Heart right ventricle (tissue), 16 donors: ENCODE results near the gene PPP1R1C. TPM values are rescaled to one million over a fixed set of nuclear protein-coding genes. Genes with fewer than 3 reads are reported as not detected.

Source experiments
- ATAC-seq, 8 donors: fragments of 200-7000 bp; cut with Tn5 transposase; one replicate each; pipeline ENCODE4 v1.9.1; 2020; ENCODE audit warnings: mild to moderate bottlenecking in 8 of 8, moderate library complexity in 8 of 8, moderate number of reproducible peaks in 1 of 8
- DNase-seq, 2 donors: peaks; one replicate each; pipeline ENCODE4 v3.0.0-alpha.2; 2020
- H3K27ac ChIP-seq, 10 donors: fragments of 200-600 bp; sonication (generic) in 2 of 10; one replicate each; pipeline versions ENCODE4 v1.5.0 to v1.8.0; 2020 to 2022; ENCODE audit warnings: mild to moderate bottlenecking in 3 of 10
- H3K27me3 ChIP-seq, 7 donors: fragments of 200-600 bp; one replicate each; pipeline ENCODE4 v1.8.0; 2021 to 2022; ENCODE audit warnings: mild to moderate bottlenecking in 2 of 7
- H3K36me3 ChIP-seq, 9 donors: fragments of 200-600 bp; sonication (generic) in 1 of 9; one replicate each; pipeline versions ENCODE4 v1.5.0 to v1.8.0; 2020 to 2022; ENCODE audit warnings: mild to moderate bottlenecking in 2 of 9
- H3K4me1 ChIP-seq, 9 donors: fragments of 200-600 bp; sonication (generic) in 1 of 9; one replicate each; pipeline versions ENCODE4 v1.5.0 to v1.8.0; 2020 to 2022; ENCODE audit warnings: mild to moderate bottlenecking in 4 of 9
- H3K4me3 ChIP-seq, 10 donors: fragments of 200-600 bp; sonication (generic) in 2 of 10; one replicate each; pipeline versions ENCODE4 v1.5.0 to v1.8.0; 2020 to 2022; ENCODE audit warnings: mild to moderate bottlenecking in 7 of 10, moderate library complexity in 2 of 10
- H3K9me3 ChIP-seq, 11 donors: fragments of 200-600 bp in 10 of 11; sonication (generic) in 2 of 11; one replicate each; pipeline versions ENCODE4 v1.5.0 to v1.8.0; 2013 to 2022; ENCODE audit warnings: mild to moderate bottlenecking in 2 of 11, control low read depth in 1 of 11, moderate library complexity in 1 of 11
- WGBS, 2 donors: extraction: QIAGEN DNeasy Blood & Tissue Kit; methylation state at CpG; one replicate each; pipeline ENCODE4 v1.1.7; 2013; ENCODE audit warnings: inconsistent platforms in 1 of 2; 5-methylcytosine and 5-hydroxymethylcytosine counted together
- intact Hi-C, 10 donors: fragments of 100-400 bp; cut with DNase I; formaldehyde crosslinking; loops; one replicate each; pipeline versions ENCODE4 v1.11.1 to v1.14.2; 2022
- polyA plus RNA-seq, 2 donors: library from polyadenylated mRNA; stranded (reverse); fragments of 200-250 nt; gene quantifications; one replicate each; pipeline ENCODE4 v1.2.3, GENCODE V29; 2013
- total RNA-seq, 10 donors: library from RNA; stranded (reverse); fragmentation: NEBNext Ultra II Directional in 3 of 10; extraction: Animal tissue kit (Norgen Biotek cat#: 25700) in 3 of 10; gene quantifications; one replicate each; pipeline versions ENCODE4 v1.2.1 to v1.2.4, GENCODE V29; 2021 to 2023
- TF ChIP-seq, protein P1 (sequence below), 9 donors: fragments of 200-600 bp; sonication (generic) in 2 of 9; IDR thresholded peaks; one replicate each; pipeline versions ENCODE4 v1.5.0 to v1.8.0; 2021 to 2022; ENCODE audit warnings: antibody characterized with exemption in 9 of 9, mild to moderate bottlenecking in 5 of 9, moderate library complexity in 1 of 9
- donor health status: Arrhythmogenic right ventricular cardiomyopathy.
- donor health status: ischemic (EF 13 %, LVEDD 7.1; RV severe dilation, severe dysfunction).
- donor health status: healthy with polysubstance abuse.
- donor health status: DM: no; HTN: yes; CAD: no.
- donor health status: DM: no; HTN: no; CAD: no.
- donor health status: ischemic (EF 25% LVEDD 6.9; RV normal size, moderate dysfunction).
- donor health status: ischemic (EF 25% LVEDD 5.7; RV mildly dilated, moderate dysfunction).
- donor health status: healthy.
- donor health status: DM: yes; HTN: yes; CAD: no.
- donor health status: Ischemic cardiomyopathy.
- donor health status: ischemic (EF 35%, LVEDD 5.7; RV mildly dilated, moderate dysfunction).
- donor health status: nonischemic (EF 11% LVEDD 7.7; RV severe dilation, severe dysfunction).
- donor health status: DM: yes; HTN: yes; CAD: no.
- donor health status: PGD.
- donor health status: ischemic (EF 29% LVEDD 5.4; RV normal size, mild dysfunction).
- donor health status: nonischemic (EF 23%, LVEDD 6.1; RV moderate dilation, normal function).

Gene PPP1R1C
- total and polyA plus RNA-seq, 12 donors, result 4.9 to 45.5 (median 31.0) TPM

DNA sequence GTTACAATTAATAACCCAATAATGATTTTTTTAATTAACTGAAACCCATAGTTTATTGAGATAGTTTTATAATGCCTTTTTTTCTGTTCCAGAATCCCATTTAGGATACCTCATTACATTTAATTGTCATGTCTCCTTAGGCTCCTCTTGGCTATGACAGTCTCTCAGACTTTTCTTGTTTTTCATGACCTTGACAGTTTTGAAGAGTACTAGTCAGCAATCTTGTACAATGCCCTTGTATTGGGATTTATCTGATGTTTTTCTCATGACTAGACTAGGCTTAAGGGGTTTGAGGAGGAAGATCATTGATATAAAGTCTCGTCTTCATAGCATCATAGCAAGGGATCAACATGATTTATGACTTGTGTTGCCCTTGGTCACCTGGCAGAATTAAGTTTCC is 72.4 kb downstream of the PPP1R1C start:
- Histone ChIP-seq H3K4me1 (peaks cover 0 to 8% (median 0%) of the 10 kb centered on the region in 9 donors), H3K27me3 (no peaks in the 10 kb centered on the region), H3K36me3 (no peaks in the 10 kb centered on the region), H3K9me3 (peaks cover 0 to 4% (median 0%) of the 10 kb centered on the region in 11 donors), H3K4me3 (no peak overlapping the region), H3K27ac (no peak overlapping the region)
- DNase-seq (no peak), ATAC-seq (no peak)
- intact Hi-C loops, result loop anchor here in 3 of 10 donors (5.0 to 10.0 kb wide), 3 partner anchors 63 to 73 kb away; partner anchors contain the start of gene PPP1R1C (in 2 of the 3)
- TF ChIP-seq, protein P1, sequence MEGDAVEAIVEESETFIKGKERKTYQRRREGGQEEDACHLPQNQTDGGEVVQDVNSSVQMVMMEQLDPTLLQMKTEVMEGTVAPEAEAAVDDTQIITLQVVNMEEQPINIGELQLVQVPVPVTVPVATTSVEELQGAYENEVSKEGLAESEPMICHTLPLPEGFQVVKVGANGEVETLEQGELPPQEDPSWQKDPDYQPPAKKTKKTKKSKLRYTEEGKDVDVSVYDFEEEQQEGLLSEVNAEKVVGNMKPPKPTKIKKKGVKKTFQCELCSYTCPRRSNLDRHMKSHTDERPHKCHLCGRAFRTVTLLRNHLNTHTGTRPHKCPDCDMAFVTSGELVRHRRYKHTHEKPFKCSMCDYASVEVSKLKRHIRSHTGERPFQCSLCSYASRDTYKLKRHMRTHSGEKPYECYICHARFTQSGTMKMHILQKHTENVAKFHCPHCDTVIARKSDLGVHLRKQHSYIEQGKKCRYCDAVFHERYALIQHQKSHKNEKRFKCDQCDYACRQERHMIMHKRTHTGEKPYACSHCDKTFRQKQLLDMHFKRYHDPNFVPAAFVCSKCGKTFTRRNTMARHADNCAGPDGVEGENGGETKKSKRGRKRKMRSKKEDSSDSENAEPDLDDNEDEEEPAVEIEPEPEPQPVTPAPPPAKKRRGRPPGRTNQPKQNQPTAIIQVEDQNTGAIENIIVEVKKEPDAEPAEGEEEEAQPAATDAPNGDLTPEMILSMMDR (IDR thresholded peaks at IDR 0.05), result no peak
- WGBS, 2 donors, result 70 to 75% methylated on average over 1 of the region's 1 CpG

DNA sequence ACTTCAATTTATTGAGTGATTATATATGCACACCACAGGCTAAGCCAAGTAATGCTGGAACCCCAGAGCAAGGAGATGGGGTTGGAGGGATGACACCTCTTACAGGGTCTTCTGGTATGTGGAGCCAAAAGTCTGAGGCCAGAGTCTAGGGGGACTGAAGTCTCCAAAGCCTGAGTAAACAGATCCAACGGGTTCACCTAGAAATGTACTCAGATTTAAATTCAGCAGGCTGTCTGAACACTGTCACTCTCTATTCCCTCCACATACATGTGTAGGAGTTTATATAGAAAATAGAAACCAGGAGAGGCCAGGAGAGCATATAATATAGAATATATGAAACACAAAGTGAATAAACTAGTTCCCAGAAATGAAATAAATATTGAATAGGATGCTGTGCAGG is 76.1 kb downstream of the PPP1R1C start:
- no peaks in the 10 kb centered on the region for H3K9me3 ChIP-seq
- intact Hi-C loops, result loop anchor here in 1 of 10 donors (10.0 kb wide), 1 partner anchor 167 kb away; the partner anchor contains the start of gene ITPRID2
- DNase-seq (no peak), ATAC-seq (no peak)
- WGBS, 2 donors, result 75 to 81% methylated on average over 1 of the region's 1 CpG
- H3K4me3 ChIP-seq, result no peak overlapping the region
- peaks cover 0 to 29% (median 13%) of the 10 kb centered on the region in 9 donors for H3K4me1 ChIP-seq
- no peak overlapping the region for H3K27ac ChIP-seq
- no peaks in the 10 kb centered on the region for H3K27me3 ChIP-seq
- TF ChIP-seq, protein P1 (IDR thresholded peaks at IDR 0.05), result no peak
- no peaks in the 10 kb centered on the region for H3K36me3 ChIP-seq

DNA sequence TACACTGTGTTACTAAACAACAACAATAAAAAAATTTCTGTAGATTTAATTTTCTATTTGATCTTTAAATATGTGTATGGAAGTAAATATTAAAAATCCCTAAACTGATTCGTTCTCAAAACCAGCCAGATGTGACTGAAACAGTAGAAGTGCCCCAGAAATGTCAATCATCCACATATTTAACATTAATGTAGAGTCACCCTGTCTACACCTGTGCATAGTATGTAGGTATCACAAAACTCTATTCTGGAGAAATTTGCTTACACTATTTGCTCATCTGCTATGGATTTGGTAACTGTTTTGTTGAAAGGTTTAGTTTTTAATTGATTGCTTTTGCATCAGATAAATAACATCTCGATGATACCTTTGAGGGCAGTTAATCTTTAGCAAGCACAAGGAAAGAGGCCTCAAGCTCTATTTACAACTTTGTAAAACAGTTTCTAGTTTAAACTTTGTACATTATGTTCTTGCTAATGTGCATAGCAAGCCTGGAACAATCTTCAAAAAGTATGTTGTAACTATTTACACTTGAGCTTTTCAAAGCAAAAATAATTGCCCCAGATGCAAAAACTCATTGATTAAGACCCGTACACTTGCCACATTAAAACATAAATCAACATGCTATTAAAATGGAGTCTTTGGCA is 76.8 kb downstream of the PPP1R1C start:
- intact Hi-C loops, result loop anchor here in 1 of 10 donors (10.0 kb wide), 1 partner anchor 168 kb away; the partner anchor contains the start of gene ITPRID2
- H3K27ac ChIP-seq, result no peak overlapping the region
- no peak for DNase-seq
- H3K36me3 ChIP-seq, result no peaks in the 10 kb centered on the region
- WGBS, 2 donors, result 86 to 87% methylated on average over 3 of the region's 3 CpGs
- ATAC-seq, result no peak
- no peaks in the 10 kb centered on the region for H3K9me3 ChIP-seq
- TF ChIP-seq, protein P1 (IDR thresholded peaks at IDR 0.05), result no peak
- no peak overlapping the region for H3K4me3 ChIP-seq
- no peaks in the 10 kb centered on the region for H3K27me3 ChIP-seq
- H3K4me1 ChIP-seq, result peaks cover 0 to 33% (median 16%) of the 10 kb centered on the region in 9 donors

DNA sequence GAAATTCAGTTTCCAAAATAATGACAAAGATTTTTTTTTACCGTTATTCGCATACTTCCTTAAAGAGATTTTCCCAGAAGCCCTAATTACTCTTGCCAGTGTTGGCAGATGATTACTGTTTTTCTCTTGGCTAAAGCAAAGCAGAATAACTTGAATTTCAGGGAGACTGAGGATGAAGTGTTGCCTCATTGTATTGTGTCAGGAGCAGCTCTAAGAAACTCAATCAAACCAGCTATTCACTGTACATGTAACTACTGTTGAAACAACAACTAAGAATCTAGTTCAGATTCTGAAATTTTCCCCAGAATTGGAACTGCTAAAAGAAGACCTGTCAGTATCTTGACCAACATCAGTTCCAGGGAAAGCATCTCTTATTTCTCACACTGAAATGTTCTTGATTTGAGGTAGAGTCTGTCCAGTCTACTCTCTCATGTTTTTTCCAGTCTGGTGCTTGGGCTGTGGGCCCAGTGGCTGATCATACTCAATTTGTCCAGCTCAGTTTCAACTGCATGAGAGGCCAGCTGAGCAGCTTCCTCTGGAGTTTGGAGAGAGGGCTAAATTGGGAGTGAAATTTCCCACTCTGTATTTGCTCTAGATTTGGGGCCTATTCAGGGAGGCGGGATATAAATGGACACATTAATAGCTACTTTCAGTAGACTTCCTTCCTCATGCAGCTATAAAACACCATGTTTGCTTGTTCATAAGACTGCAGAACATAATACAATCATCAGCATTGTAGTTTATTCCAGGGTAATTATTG is 78.5 kb downstream of the PPP1R1C start:
- Histone ChIP-seq H3K27me3 (no peaks in the 10 kb centered on the region), H3K36me3 (no peaks in the 10 kb centered on the region), H3K4me1 (peaks cover 3 to 40% (median 24%) of the 10 kb centered on the region in 9 donors), H3K27ac (peak overlapping the region; percentile 4 to 82 (median 58)), H3K4me3 (no peak overlapping the region), H3K9me3 (no peaks in the 10 kb centered on the region)
- TF ChIP-seq, protein P1 (IDR thresholded peaks at IDR 0.05), result no peak
- DNase-seq (peak; percentile 22 to 59), ATAC-seq (peak; percentile 73 to 89 (median 82))
- intact Hi-C loops, result loop anchor here in 1 of 10 donors (10.0 kb wide), 1 partner anchor 169 kb away; the partner anchor contains the start of gene ITPRID2
- whole genome bisulfite sequencing, 2 donors, result 58 to 66% methylated on average over 3 of the region's 3 CpGs
